ENCODE data around the gene HOXD4.
A peak's percentile ranks its signal among the peaks of the same experiment; 100 is the strongest.

HOXD4 gene

GRCh38 chr2:176174824-176175708 lies 23.7 kb downstream of the HOXD4 start:
- DNase-seq = no peak
- in situ Hi-C loops (cut with HindIII; ENCODE audit: low pct_ligation_motif_present, low pct_unique_long_range_greater_than_20kb, low sequenced_read_pairs) = no loop called here

- in situ Hi-C loops (cut with HindIII; ENCODE audit: low pct_ligation_motif_present, low pct_unique_long_range_greater_than_20kb, low sequenced_read_pairs) = no loop called here
- no peak for DNase-seq
Measured at GRCh38 chr2:176175709-176176607, 24.6 kb downstream of the HOXD4 start.

- no peak for DNase-seq
- in situ Hi-C loops (cut with HindIII; ENCODE audit: low pct_ligation_motif_present, low pct_unique_long_range_greater_than_20kb, low sequenced_read_pairs) = no loop called here
Measured at GRCh38 chr2:176177580-176178037, 26.3 kb downstream of the HOXD4 start.

- in situ Hi-C loops (cut with HindIII; ENCODE audit: low pct_ligation_motif_present, low pct_unique_long_range_greater_than_20kb, low sequenced_read_pairs) = no loop called here
- peak; percentile 61 for DNase-seq
Measured at GRCh38 chr2:176178038-176178756, 26.8 kb downstream of the HOXD4 start.

- no peak for DNase-seq
- in situ Hi-C loops (cut with HindIII; ENCODE audit: low pct_ligation_motif_present, low pct_unique_long_range_greater_than_20kb, low sequenced_read_pairs) = no loop called here
Measured at GRCh38 chr2:176178757-176179295, 27.5 kb downstream of the HOXD4 start.

GRCh38 chr2:176181551-176181950 lies 30.2 kb downstream of the HOXD4 start:
- DNase-seq = no peak
- in situ Hi-C loops (cut with HindIII; ENCODE audit: low pct_ligation_motif_present, low pct_unique_long_range_greater_than_20kb, low sequenced_read_pairs) = no loop called here

GRCh38 chr2:176182671-176183070 lies 31.3 kb downstream of the HOXD4 start:
- in situ Hi-C loops (cut with HindIII; ENCODE audit: low pct_ligation_motif_present, low pct_unique_long_range_greater_than_20kb, low sequenced_read_pairs) = no loop called here

GRCh38 chr2:176184749-176185148 lies 33.4 kb downstream of the HOXD4 start:
- in situ Hi-C loops (cut with HindIII; ENCODE audit: low pct_ligation_motif_present, low pct_unique_long_range_greater_than_20kb, low sequenced_read_pairs) = no loop called here
- no peak for DNase-seq

More at GRCh38 chr2:176182671-176183070, 31.3 kb downstream of the HOXD4 start:
- DNase-seq = no peak

GRCh38 chr2:176186024-176186423 lies 34.7 kb downstream of the HOXD4 start:
- in situ Hi-C loops (cut with HindIII; ENCODE audit: low pct_ligation_motif_present, low pct_unique_long_range_greater_than_20kb, low sequenced_read_pairs) = no loop called here
- DNase-seq = no peak

- in situ Hi-C loops (cut with HindIII; ENCODE audit: low pct_ligation_motif_present, low pct_unique_long_range_greater_than_20kb, low sequenced_read_pairs) = no loop called here
- peak; percentile 43 for DNase-seq
Measured at GRCh38 chr2:176187200-176187898, 36.0 kb downstream of the HOXD4 start.

- in situ Hi-C loops (cut with HindIII; ENCODE audit: low pct_ligation_motif_present, low pct_unique_long_range_greater_than_20kb, low sequenced_read_pairs) = no loop called here
- peak; percentile 60 for DNase-seq
Measured at GRCh38 chr2:176187899-176188773, 36.8 kb downstream of the HOXD4 start, which contains the start of gene HOXD1. HOXD1 (plus strand) TSS chr2:176188668; CDS start chr2:176188802, 134 bp downstream.

GRCh38 chr2:176188774-176189680 lies 37.7 kb downstream of the HOXD4 start:
- no peak for DNase-seq
- in situ Hi-C loops (cut with HindIII; ENCODE audit: low pct_ligation_motif_present, low pct_unique_long_range_greater_than_20kb, low sequenced_read_pairs) = no loop called here

- DNase-seq = no peak
- in situ Hi-C loops (cut with HindIII; ENCODE audit: low pct_ligation_motif_present, low pct_unique_long_range_greater_than_20kb, low sequenced_read_pairs) = no loop called here
Measured at GRCh38 chr2:176189681-176190641, 38.6 kb downstream of the HOXD4 start.

- DNase-seq = no peak
- in situ Hi-C loops (cut with HindIII; ENCODE audit: low pct_ligation_motif_present, low pct_unique_long_range_greater_than_20kb, low sequenced_read_pairs) = no loop called here
Measured at GRCh38 chr2:176192351-176192750, 41.0 kb downstream of the HOXD4 start.

- in situ Hi-C loops (cut with HindIII; ENCODE audit: low pct_ligation_motif_present, low pct_unique_long_range_greater_than_20kb, low sequenced_read_pairs) = no loop called here
- no peak for DNase-seq
Measured at GRCh38 chr2:176193048-176193447, 41.7 kb downstream of the HOXD4 start.
